Fibroblast of lung (primary cell): ENCODE results near the gene PIK3CB.

Experiments
- CTCF ChIP-seq, 2 donors: IDR thresholded peaks in 1 of 2; conservative IDR thresholded peaks in 1 of 2; 1 replicate in 1 of 2; 2 replicates in 1 of 2; pipeline ENCODE4 v1.5.1; 2011 to 2012; ENCODE audit warnings: low read length in 2 of 2, control low read depth in 1 of 2, inconsistent platforms in 1 of 2, low read depth in 1 of 2, mild to moderate bottlenecking in 1 of 2
- EZH2 ChIP-seq: IDR thresholded peaks from 2 replicates; pipeline ENCODE4 v1.5.1; 2012; ENCODE audit warnings: low read length, control low read depth, mild to moderate bottlenecking; ENCODE audit errors: missing control alignments

GRCh38 chr3:138833899-138834595 is 681 bp downstream of the PIK3CB start:
- peak; percentile 16 to 19 for TF ChIP-seq CTCF (conservative IDR thresholded peaks at IDR 0.05 in 1 of 2, IDR thresholded peaks at IDR 0.05 in 1 of 2; ENCODE audit: low read depth in 1 of 2, low read length in 2 of 2)
- no peak for TF ChIP-seq EZH2
